ENCODE data around the gene FRAT1. TPM values are rescaled to one million over a fixed set of nuclear protein-coding genes. Genes with fewer than 3 reads are reported as not detected.

The FRAT1 gene
- total RNA-seq, 1 experiment from 2014 or later = 1.7 TPM

GRCh38 chr10:97366572-97366971 is 47.5 kb downstream of the FRAT1 start:
- POLR2A ChIA-PET = no interaction called here
- no peaks in the 10 kb centered on the region for H4K20me1 ChIP-seq (ENCODE audit: insufficient read depth)
- CTCF ChIA-PET = no interaction called here
- no TSS peak for BruUV-seq (replicated peaks)
- H3K36me3 ChIP-seq (ENCODE audit: control insufficient read depth in 1 of 2, insufficient read depth in 2 of 2, low read length in 2 of 2) = peaks cover 18 to 58% of the 10 kb centered on the region in 2 experiments
- intact Hi-C loops (cut with micrococcal nuclease) = no loop called here
- DNase-seq (ENCODE audit: low read depth, low spot score) = no peak
- H3K4me2 ChIP-seq (ENCODE audit: low read length) = no peak overlapping the region
- no peaks in the 10 kb centered on the region for H3K4me1 ChIP-seq (ENCODE audit: control insufficient read depth in 1 of 2, insufficient read depth in 2 of 2, low read length in 2 of 2)
- no peak for ATAC-seq
- TF ChIP-seq ZFX (IDR thresholded peaks at IDR 0.05) (no peak), CBX3 (IDR thresholded peaks at IDR 0.05; ENCODE audit: low read depth) (no peak), SRF (IDR thresholded peaks at IDR 0.05; ENCODE audit: low read depth) (no peak), POLR2AphosphoS5 (IDR thresholded peaks at IDR 0.05; ENCODE audit: low read depth, low read length) (no peak)
- H2AFZ ChIP-seq (ENCODE audit: low read depth, low read length, poor library complexity, severe bottlenecking) = no peak overlapping the region
- H3K9ac ChIP-seq (ENCODE audit: low read length) = no peak overlapping the region
- H3K27ac ChIP-seq (ENCODE audit: low read depth, low read length) = no peak overlapping the region
- no peaks in the 10 kb centered on the region for H3K79me2 ChIP-seq (ENCODE audit: insufficient read depth, low read length)
- H3K9me2 ChIP-seq (ENCODE audit: insufficient read depth) = no peaks in the 10 kb centered on the region
- no peaks in the 10 kb centered on the region for H3K27me3 ChIP-seq (ENCODE audit: insufficient read depth, low read length)
- H3K4me3 ChIP-seq (replicated peaks in 1 of 2; ENCODE audit: low read depth in 1 of 2, low read length in 2 of 2) = no peak overlapping the region
- RAD21 ChIA-PET (ENCODE audit: low non-redundant PET in 1 of 2, low total read pairs in 2 of 2, uncharacterized antibody in 2 of 2, unreplicated experiment in 2 of 2) = no interaction called here
- no peaks in the 10 kb centered on the region for H3K9me3 ChIP-seq (ENCODE audit: control insufficient read depth in 1 of 2, insufficient read depth in 1 of 2, low read depth in 1 of 2, low read length in 2 of 2)

DNA sequence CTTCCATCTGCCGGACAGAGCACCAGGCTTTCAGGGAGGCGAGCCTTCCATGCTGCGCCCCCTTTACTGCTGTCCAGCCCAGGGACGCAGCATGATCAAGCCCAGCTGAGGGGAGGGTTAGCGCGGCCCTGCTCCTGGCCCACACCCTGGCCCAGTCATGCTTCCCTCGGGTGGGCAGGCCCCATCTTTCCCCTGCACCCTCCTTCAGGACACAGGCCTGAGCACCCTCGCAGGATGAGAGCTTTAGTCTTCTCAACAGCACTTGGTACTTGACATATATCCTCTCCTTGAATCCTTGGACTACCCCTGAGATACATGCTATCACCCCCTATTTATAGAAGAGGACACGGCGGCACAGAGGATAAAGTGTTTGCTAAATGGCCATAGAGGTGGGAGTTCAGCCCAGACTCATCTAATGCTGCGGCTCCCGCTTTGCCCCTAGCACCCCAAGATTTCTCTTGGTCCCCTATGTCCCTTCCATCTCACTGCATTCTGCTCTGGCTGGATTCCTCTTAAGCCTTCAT is 48.1 kb downstream of the FRAT1 start:
- no peak for DNase-seq (ENCODE audit: low read depth, low spot score)
- RAD21 ChIA-PET (ENCODE audit: low non-redundant PET in 1 of 2, low total read pairs in 2 of 2, uncharacterized antibody in 2 of 2, unreplicated experiment in 2 of 2) = no interaction called here
- Histone ChIP-seq H3K9ac (ENCODE audit: low read length) (no peak overlapping the region), H3K79me2 (ENCODE audit: insufficient read depth, low read length) (no peaks in the 10 kb centered on the region), H3K4me3 (replicated peaks in 1 of 2; ENCODE audit: low read depth in 1 of 2, low read length in 2 of 2) (no peak overlapping the region), H4K20me1 (ENCODE audit: insufficient read depth) (no peaks in the 10 kb centered on the region), H3K27ac (ENCODE audit: low read depth, low read length) (no peak overlapping the region), H3K4me1 (ENCODE audit: control insufficient read depth in 1 of 2, insufficient read depth in 2 of 2, low read length in 2 of 2) (no peaks in the 10 kb centered on the region), H3K36me3 (ENCODE audit: control insufficient read depth in 1 of 2, insufficient read depth in 2 of 2, low read length in 2 of 2) (peaks cover 18 to 61% of the 10 kb centered on the region in 2 experiments), H3K9me2 (ENCODE audit: insufficient read depth) (no peaks in the 10 kb centered on the region), H2AFZ (ENCODE audit: low read depth, low read length, poor library complexity, severe bottlenecking) (no peak overlapping the region), H3K4me2 (ENCODE audit: low read length) (no peak overlapping the region), H3K27me3 (ENCODE audit: insufficient read depth, low read length) (no peaks in the 10 kb centered on the region), H3K9me3 (ENCODE audit: control insufficient read depth in 1 of 2, insufficient read depth in 1 of 2, low read depth in 1 of 2, low read length in 2 of 2) (no peaks in the 10 kb centered on the region)
- no TSS peak for BruUV-seq (replicated peaks)
- POLR2A ChIA-PET = no interaction called here
- CTCF ChIA-PET = no interaction called here
- no peak for ATAC-seq
- intact Hi-C loops (cut with micrococcal nuclease) = no loop called here
- TF ChIP-seq TCF7L2 (IDR thresholded peaks at IDR 0.05; ENCODE audit: borderline replicate concordance, extremely low read depth, insufficient read depth, insufficient read length) (no peak), POLR2AphosphoS5 (IDR thresholded peaks at IDR 0.05; ENCODE audit: low read depth, low read length) (no peak), ZNF274 (IDR thresholded peaks at IDR 0.05; ENCODE audit: low read depth, low read length) (no peak), YY1 (IDR thresholded peaks at IDR 0.05; ENCODE audit: extremely low read depth, insufficient replicate concordance, low read depth, low read length) (no peak), CBX3 (IDR thresholded peaks at IDR 0.05; ENCODE audit: low read depth) (no peak), CEBPB (IDR thresholded peaks at IDR 0.05; ENCODE audit: low read depth) (no peak)
- TF ChIP-seq, protein P1, sequence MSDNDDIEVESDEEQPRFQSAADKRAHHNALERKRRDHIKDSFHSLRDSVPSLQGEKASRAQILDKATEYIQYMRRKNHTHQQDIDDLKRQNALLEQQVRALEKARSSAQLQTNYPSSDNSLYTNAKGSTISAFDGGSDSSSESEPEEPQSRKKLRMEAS (IDR thresholded peaks at IDR 0.05) = no peak

Other genes with a start within 250 kb of the FRAT1 start
- gene SLIT1, start 133.3 kb upstream of the FRAT1 start, total RNA-seq (2021; ENCODE audit: unreplicated experiment) = 0.42 TPM
- gene ARHGAP19, start 26.6 kb upstream of the FRAT1 start, total RNA-seq (2021; ENCODE audit: unreplicated experiment) = 36.8 TPM
- gene FRAT2, start 15.5 kb downstream of the FRAT1 start, total RNA-seq (2021; ENCODE audit: unreplicated experiment) = 10.7 TPM
- gene RRP12, start 82.1 kb downstream of the FRAT1 start, total RNA-seq (2021; ENCODE audit: unreplicated experiment) = 67.0 TPM
- gene PGAM1, start 106.9 kb downstream of the FRAT1 start, total RNA-seq (2021; ENCODE audit: unreplicated experiment) = 497 TPM
- 38.9 TPM for gene EXOSC1, start 126.7 kb downstream of the FRAT1 start, total RNA-seq (2021; ENCODE audit: unreplicated experiment)
- gene ZDHHC16, start 126.9 kb downstream of the FRAT1 start, total RNA-seq (2021; ENCODE audit: unreplicated experiment) = 34.0 TPM
- 101 TPM for gene MMS19, start 179.2 kb downstream of the FRAT1 start, total RNA-seq (2021; ENCODE audit: unreplicated experiment)
- gene UBTD1, start 179.7 kb downstream of the FRAT1 start, total RNA-seq (2021; ENCODE audit: unreplicated experiment) = 12.8 TPM

All from HCT116 (cell line).